HepG2 (cell line): ENCODE measurements around the gene CEACAM21.

Experiments used
- CEBPB ChIP-seq: IDR thresholded peaks from 2 replicates; pipeline ENCODE4 v1.6.1; 2011; ENCODE audit warnings: low read depth, low read length, improper control_type of control experiment, borderline replicate concordance
- CREM ChIP-seq, 2 experiments: sonication (generic) in 1 of 2; formaldehyde crosslinking in 1 of 2; IDR thresholded peaks; 2 replicates each; pipeline versions ENCODE4 v1.4.0 to v1.6.1; 2016 to 2020; ENCODE audit warnings: antibody characterized with exemption in 1 of 2, mild to moderate bottlenecking in 1 of 2, missing genetic modification reagents in 1 of 2
- EP300 ChIP-seq, 3 experiments: sonication (generic) in 1 of 3; formaldehyde crosslinking in 1 of 3; IDR thresholded peaks; 2 replicates each; pipeline versions ENCODE4 v1.5.1 to v1.6.1; 2011 to 2020; ENCODE audit warnings: low read depth in 2 of 3, low read length in 2 of 3, borderline replicate concordance in 1 of 3, improper control_type of control experiment in 1 of 3, mild to moderate bottlenecking in 1 of 3, missing genetic modification reagents in 1 of 3, moderate library complexity in 1 of 3
- HNRNPL ChIP-seq: fragments of 200-400 bp; formaldehyde crosslinking; IDR thresholded peaks from 2 replicates; pipeline ENCODE4 v1.6.1; 2017; ENCODE audit warnings: mild to moderate bottlenecking, low read depth, low read length
- POLR2A ChIP-seq, 2 experiments: IDR thresholded peaks; 2 replicates each; pipeline ENCODE4 v1.6.1; 2011; ENCODE audit warnings: low read depth in 2 of 2, low read length in 2 of 2, mild to moderate bottlenecking in 1 of 2, moderate library complexity in 1 of 2; ENCODE audit not compliant: insufficient read depth in 1 of 2
- SMAD3 ChIP-seq: sonication (generic); formaldehyde crosslinking; IDR thresholded peaks from 2 replicates; pipeline ENCODE4 v1.4.0; 2020; ENCODE audit warnings: missing genetic modification reagents
- SP1 ChIP-seq, 2 experiments: fragments of 450-650 bp in 1 of 2; sonication (generic) in 1 of 2; formaldehyde crosslinking in 1 of 2; IDR thresholded peaks; 2 replicates each; pipeline versions ENCODE4 v1.4.0 to v1.6.1; 2016 to 2020; ENCODE audit warnings: missing genetic modification reagents in 1 of 2
- U2AF1 ChIP-seq: fragments of 200-400 bp; formaldehyde crosslinking; optimal IDR thresholded peaks from 2 replicates; pipeline ENCODE3; 2017; ENCODE audit warnings: mild to moderate bottlenecking, low read depth, low read length
- ZNF12 ChIP-seq: sonication (generic); formaldehyde crosslinking; IDR thresholded peaks from 2 replicates; pipeline ENCODE4 v1.5.0; 2020; ENCODE audit warnings: missing genetic modification reagents
- ZNF879 ChIP-seq: sonication (generic); formaldehyde crosslinking; IDR thresholded peaks from 2 replicates; pipeline ENCODE4 v1.8.1; 2023; ENCODE audit warnings: missing genetic modification reagents
- TF ChIP-seq, protein P1 (sequence below): sonication (generic); formaldehyde crosslinking; IDR thresholded peaks from 2 replicates; pipeline ENCODE4 v1.8.0; 2022; ENCODE audit warnings: mild to moderate bottlenecking, missing genetic modification reagents
- TF ChIP-seq, protein P2 (sequence below): sonication (generic); formaldehyde crosslinking; IDR thresholded peaks from 2 replicates; pipeline ENCODE4 v1.5.0; 2020; ENCODE audit warnings: mild to moderate bottlenecking, missing genetic modification reagents, moderate library complexity
- TF ChIP-seq, protein P3 (sequence below): IDR thresholded peaks from 2 replicates; pipeline ENCODE4 v1.6.1; 2012; ENCODE audit warnings: inconsistent platforms

DNA sequence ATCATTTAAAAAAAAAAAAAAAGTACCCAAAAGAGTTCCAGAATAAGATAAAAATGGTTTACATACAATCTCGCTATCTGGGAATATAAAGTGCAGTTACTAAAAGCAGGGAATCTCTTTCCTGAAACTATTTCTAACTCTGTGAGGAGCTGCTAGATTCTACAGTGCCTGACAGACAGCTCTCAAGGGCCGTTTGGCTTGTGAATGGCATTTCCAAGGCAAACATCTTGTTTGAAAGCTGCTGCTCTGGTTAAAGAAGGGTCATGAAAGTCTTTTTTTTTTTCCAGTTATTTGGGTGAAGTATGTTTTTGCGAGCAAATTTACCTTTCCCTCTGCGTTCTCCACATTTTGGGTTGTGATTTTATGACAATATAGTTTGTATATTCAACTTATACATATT, 29.0 kb upstream of the CEACAM21 start:
- no peak for TF ChIP-seq SP1 (IDR thresholded peaks at IDR 0.05)
- TF ChIP-seq SP1 (CRISPR knock-in tag; IDR thresholded peaks at IDR 0.05), result no peak
- TF ChIP-seq CEBPB, result no peak
- TF ChIP-seq ZNF12 (CRISPR knock-in tag), result no peak
- TF ChIP-seq HNRNPL, result no peak
- no peak for TF ChIP-seq EP300 (IDR thresholded peaks at IDR 0.05; ENCODE audit: low read depth in 2 of 2, low read length in 2 of 2)
- no peak for TF ChIP-seq EP300 (CRISPR knock-in tag; IDR thresholded peaks at IDR 0.05; ENCODE audit: borderline replicate concordance)
- TF ChIP-seq POLR2A (IDR thresholded peaks at IDR 0.05; ENCODE audit: insufficient read depth in 1 of 2, low read depth in 2 of 2, low read length in 2 of 2), result no peak
- TF ChIP-seq, protein P1, sequence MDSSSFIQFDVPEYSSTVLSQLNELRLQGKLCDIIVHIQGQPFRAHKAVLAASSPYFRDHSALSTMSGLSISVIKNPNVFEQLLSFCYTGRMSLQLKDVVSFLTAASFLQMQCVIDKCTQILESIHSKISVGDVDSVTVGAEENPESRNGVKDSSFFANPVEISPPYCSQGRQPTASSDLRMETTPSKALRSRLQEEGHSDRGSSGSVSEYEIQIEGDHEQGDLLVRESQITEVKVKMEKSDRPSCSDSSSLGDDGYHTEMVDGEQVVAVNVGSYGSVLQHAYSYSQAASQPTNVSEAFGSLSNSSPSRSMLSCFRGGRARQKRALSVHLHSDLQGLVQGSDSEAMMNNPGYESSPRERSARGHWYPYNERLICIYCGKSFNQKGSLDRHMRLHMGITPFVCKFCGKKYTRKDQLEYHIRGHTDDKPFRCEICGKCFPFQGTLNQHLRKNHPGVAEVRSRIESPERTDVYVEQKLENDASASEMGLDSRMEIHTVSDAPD (CRISPR knock-in tag), result no peak
- TF ChIP-seq, protein P2, sequence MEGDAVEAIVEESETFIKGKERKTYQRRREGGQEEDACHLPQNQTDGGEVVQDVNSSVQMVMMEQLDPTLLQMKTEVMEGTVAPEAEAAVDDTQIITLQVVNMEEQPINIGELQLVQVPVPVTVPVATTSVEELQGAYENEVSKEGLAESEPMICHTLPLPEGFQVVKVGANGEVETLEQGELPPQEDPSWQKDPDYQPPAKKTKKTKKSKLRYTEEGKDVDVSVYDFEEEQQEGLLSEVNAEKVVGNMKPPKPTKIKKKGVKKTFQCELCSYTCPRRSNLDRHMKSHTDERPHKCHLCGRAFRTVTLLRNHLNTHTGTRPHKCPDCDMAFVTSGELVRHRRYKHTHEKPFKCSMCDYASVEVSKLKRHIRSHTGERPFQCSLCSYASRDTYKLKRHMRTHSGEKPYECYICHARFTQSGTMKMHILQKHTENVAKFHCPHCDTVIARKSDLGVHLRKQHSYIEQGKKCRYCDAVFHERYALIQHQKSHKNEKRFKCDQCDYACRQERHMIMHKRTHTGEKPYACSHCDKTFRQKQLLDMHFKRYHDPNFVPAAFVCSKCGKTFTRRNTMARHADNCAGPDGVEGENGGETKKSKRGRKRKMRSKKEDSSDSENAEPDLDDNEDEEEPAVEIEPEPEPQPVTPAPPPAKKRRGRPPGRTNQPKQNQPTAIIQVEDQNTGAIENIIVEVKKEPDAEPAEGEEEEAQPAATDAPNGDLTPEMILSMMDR (CRISPR knock-in tag), result no peak
- no peak for TF ChIP-seq CREM (IDR thresholded peaks at IDR 0.05)
- no peak for TF ChIP-seq CREM (CRISPR knock-in tag; IDR thresholded peaks at IDR 0.05)
- no peak for TF ChIP-seq SMAD3 (CRISPR knock-in tag)
- TF ChIP-seq U2AF1, result no peak
- TF ChIP-seq ZNF879 (CRISPR knock-in tag), result no peak
- TF ChIP-seq, protein P3, sequence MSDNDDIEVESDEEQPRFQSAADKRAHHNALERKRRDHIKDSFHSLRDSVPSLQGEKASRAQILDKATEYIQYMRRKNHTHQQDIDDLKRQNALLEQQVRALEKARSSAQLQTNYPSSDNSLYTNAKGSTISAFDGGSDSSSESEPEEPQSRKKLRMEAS, result no peak
